OCI-LY7 (cell line): ENCODE results near the gene EIF3F. TPM values are rescaled to one million over a fixed set of nuclear protein-coding genes. Genes with fewer than 3 reads are reported as not detected.

ENCODE experiments used
- BruUV-seq: library from RNA; stranded (reverse); fragments of 400-500 nt; replicated peaks from 2 replicates; lab custom pipeline; 2021; lab: Mats Ljungman, UMichigan
- CTCF ChIA-PET: fragments of 300-600 bp; sonication (Branson Sonifier 250); formaldehyde crosslinking; loops from one replicate; lab custom pipeline; 2022; ENCODE audit warnings: antibody characterized with exemption; ENCODE audit not compliant: unreplicated experiment; lab: Charles Lee
- POLR2A ChIA-PET: fragments of 300-600 bp; sonication (Branson Sonifier 250); formaldehyde crosslinking; loops from one replicate; lab custom pipeline; 2022; ENCODE audit warnings: antibody characterized with exemption; lab: Charles Lee
- DNase-seq: peaks from one replicate; pipeline ENCODE4 v3.0.0-alpha.2; 2015; ENCODE audit warnings: low spot score
- H2AFZ ChIP-seq: fragments of 200-600 bp; sonication (generic), shearing (Covaris generic); 2 replicates; pipeline ENCODE4 v1.6.1; 2014; ENCODE audit warnings: mild to moderate bottlenecking, antibody characterized with exemption, low read length, moderate library complexity
- H3K27ac ChIP-seq: fragments of 200-600 bp; sonication (generic); 2 replicates; pipeline ENCODE4 v1.5.1; 2014; ENCODE audit warnings: mixed run types, low read depth, mild to moderate bottlenecking, moderate library complexity, low read length, inconsistent platforms; ENCODE audit not compliant: poor library complexity, severe bottlenecking
- H3K36me3 ChIP-seq: fragments of 200-600 bp; sonication (generic); 2 replicates; pipeline ENCODE4 v1.6.1; 2014; ENCODE audit warnings: mild to moderate bottlenecking, antibody characterized with exemption, low read length, moderate library complexity, mixed read lengths; ENCODE audit not compliant: insufficient read depth
- H3K4me1 ChIP-seq: fragments of 200-600 bp; sonication (generic); 2 replicates; pipeline ENCODE4 v1.5.1; 2014; ENCODE audit warnings: mild to moderate bottlenecking, low read length; ENCODE audit not compliant: insufficient read depth, poor library complexity, severe bottlenecking
- H3K4me2 ChIP-seq: fragments of 200-600 bp; sonication (generic); 2 replicates; pipeline ENCODE4 v1.6.1; 2014; ENCODE audit warnings: mild to moderate bottlenecking, low read length
- H3K4me3 ChIP-seq: fragments of 200-600 bp; sonication (generic); 2 replicates; pipeline ENCODE4 v1.5.1; 2014; ENCODE audit warnings: mild to moderate bottlenecking, low read depth, low read length; ENCODE audit not compliant: poor library complexity, severe bottlenecking
- H3K79me2 ChIP-seq: fragments of 200-600 bp; sonication (generic); 2 replicates; pipeline ENCODE4 v1.6.1; 2016; ENCODE audit warnings: low read depth, mild to moderate bottlenecking, low read length, moderate library complexity, mixed read lengths; ENCODE audit not compliant: insufficient read depth
- H3K9me2 ChIP-seq: fragments of 200-600 bp; sonication (generic); 2 replicates; pipeline ENCODE4 v1.6.1; 2016; ENCODE audit warnings: mild to moderate bottlenecking, low read length, mixed read lengths; ENCODE audit not compliant: insufficient read depth
- H3K9me3 ChIP-seq: fragments of 200-600 bp; sonication (generic); 2 replicates; pipeline ENCODE4 v1.6.1; 2014; ENCODE audit warnings: mild to moderate bottlenecking, mixed run types, low read length, mixed read lengths
- H4K20me1 ChIP-seq: fragments of 200-600 bp; sonication (generic); 2 replicates; pipeline ENCODE4 v1.6.1; 2014; ENCODE audit warnings: mild to moderate bottlenecking, antibody characterized with exemption, low read length, moderate library complexity, mixed read lengths; ENCODE audit not compliant: insufficient read depth
- CTCF ChIP-seq: fragments of 200-600 bp; sonication (generic); conservative IDR thresholded peaks from 2 replicates; pipeline ENCODE4 v1.5.1; 2014; ENCODE audit warnings: mild to moderate bottlenecking, antibody characterized with exemption, low read length, moderate library complexity, mixed read lengths
- EZH2phosphoT487 ChIP-seq: fragments of 200-600 bp; sonication (generic); IDR thresholded peaks from 2 replicates; pipeline ENCODE4 v1.6.1; 2018; ENCODE audit warnings: low read depth, borderline replicate concordance, mild to moderate bottlenecking, mixed run types, antibody characterized with exemption, low read length, moderate library complexity, mixed read lengths
- intact Hi-C: fragments of 100-400 bp; cut with micrococcal nuclease; formaldehyde crosslinking; loops from one replicate; pipeline ENCODE4 v1.10.0; 2022; ENCODE audit not compliant: unreplicated experiment
- total RNA-seq, 2 experiments: library from RNA; depleted of rRNA in 1 of 2; stranded (reverse); fragments of >200 nt in 1 of 2; shearing (Covaris generic) in 1 of 2; gene quantifications; 2 replicates each; pipeline ENCODE4 v1.2.3, GENCODE V29; 2014 to 2022

The EIF3F gene
- total RNA-seq, 2 experiments from 2014 or later: 367 to 376 TPM

- H3K4me3 ChIP-seq: no peak overlapping the region
- H4K20me1 ChIP-seq: no peaks in the 10 kb centered on the region
- no peak for TF ChIP-seq CTCF
- TF ChIP-seq EZH2phosphoT487: no peak
- ChIA-PET CTCF (interaction anchor here (0.9 kb wide), 1 partner anchor 76 kb away, joined by 3 read pairs; no protein-coding TSS in a partner anchor), POLR2A (interaction anchor here (0.6 kb wide), 2 partner anchors 21 to 1156 kb away, joined by 3 to 4 read pairs; no protein-coding TSS in a partner anchor)
- no peak overlapping the region for H3K4me2 ChIP-seq
- no peak for DNase-seq
- H2AFZ ChIP-seq: no peak overlapping the region
- no peaks in the 10 kb centered on the region for H3K79me2 ChIP-seq
- H3K27ac ChIP-seq: no peak overlapping the region
- no peaks in the 10 kb centered on the region for H3K36me3 ChIP-seq
- intact Hi-C loops: no loop called here
- no TSS peak for BruUV-seq
- no peaks in the 10 kb centered on the region for H3K9me3 ChIP-seq
- H3K9me2 ChIP-seq: no peaks in the 10 kb centered on the region
- no peaks in the 10 kb centered on the region for H3K4me1 ChIP-seq
These were observed 24.2 kb downstream of the EIF3F start for GRCh38 chr11:8011371-8011770.

GRCh38 chr11:8011981-8012444, 24.9 kb downstream of the EIF3F start:
- Histone ChIP-seq H3K79me2 (no peaks in the 10 kb centered on the region), H3K36me3 (no peaks in the 10 kb centered on the region), H4K20me1 (no peaks in the 10 kb centered on the region), H3K4me3 (no peak overlapping the region), H3K9me3 (no peaks in the 10 kb centered on the region), H3K9me2 (no peaks in the 10 kb centered on the region), H3K4me1 (no peaks in the 10 kb centered on the region), H3K27ac (no peak overlapping the region), H2AFZ (no peak overlapping the region), H3K4me2 (no peak overlapping the region)
- intact Hi-C loops: no loop called here
- TF ChIP-seq EZH2phosphoT487: no peak
- no peak for TF ChIP-seq CTCF
- no peak for DNase-seq
- BruUV-seq: no TSS peak
- ChIA-PET POLR2A (no interaction called here), CTCF (interaction anchor here (0.9 kb wide), 1 partner anchor 76 kb away, joined by 3 read pairs; no protein-coding TSS in a partner anchor)

- H3K27ac ChIP-seq: no peak overlapping the region
- no peak for DNase-seq
- no peaks in the 10 kb centered on the region for H3K79me2 ChIP-seq
- intact Hi-C loops: no loop called here
- H4K20me1 ChIP-seq: no peaks in the 10 kb centered on the region
- H3K4me2 ChIP-seq: no peak overlapping the region
- H3K4me1 ChIP-seq: no peaks in the 10 kb centered on the region
- BruUV-seq: no TSS peak
- POLR2A ChIA-PET: no interaction called here
- TF ChIP-seq CTCF: no peak
- no peak for TF ChIP-seq EZH2phosphoT487
- no peaks in the 10 kb centered on the region for H3K9me3 ChIP-seq
- H2AFZ ChIP-seq: no peak overlapping the region
- no peaks in the 10 kb centered on the region for H3K9me2 ChIP-seq
- no peaks in the 10 kb centered on the region for H3K36me3 ChIP-seq
- no peak overlapping the region for H3K4me3 ChIP-seq
- CTCF ChIA-PET: no interaction called here
These were observed 26.7 kb downstream of the EIF3F start for GRCh38 chr11:8013833-8014232.
